Germinal center (tissue), 1 donor: Measurements from ENCODE around the gene SLC25A13.

ENCODE experiments used
- DNase-seq: peaks from one replicate; pipeline ENCODE4 v3.0.0; 2012; ENCODE audit warnings: mixed read lengths, low spot score

Gene SLC25A13

DNA sequence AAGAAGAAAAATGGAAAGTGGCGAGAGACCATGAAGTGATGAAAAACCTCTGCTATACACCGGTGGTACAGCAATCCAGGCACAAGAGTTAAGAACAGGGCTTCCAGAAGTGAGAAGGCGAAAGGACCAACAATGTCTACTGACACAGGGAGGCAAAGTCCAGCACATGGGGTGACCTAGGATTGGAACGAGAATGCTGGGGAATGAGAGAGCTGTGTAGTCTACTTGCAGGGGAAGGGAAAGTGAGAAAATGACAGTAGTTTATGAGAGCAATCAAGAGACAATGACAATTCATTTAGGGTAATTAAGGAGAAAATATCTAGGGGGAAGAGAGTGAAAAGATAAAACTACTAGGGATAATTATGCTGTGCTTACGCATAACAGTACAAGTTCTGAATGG, 169.2 kb downstream of the SLC25A13 start:
- DNase-seq: no peak

DNA sequence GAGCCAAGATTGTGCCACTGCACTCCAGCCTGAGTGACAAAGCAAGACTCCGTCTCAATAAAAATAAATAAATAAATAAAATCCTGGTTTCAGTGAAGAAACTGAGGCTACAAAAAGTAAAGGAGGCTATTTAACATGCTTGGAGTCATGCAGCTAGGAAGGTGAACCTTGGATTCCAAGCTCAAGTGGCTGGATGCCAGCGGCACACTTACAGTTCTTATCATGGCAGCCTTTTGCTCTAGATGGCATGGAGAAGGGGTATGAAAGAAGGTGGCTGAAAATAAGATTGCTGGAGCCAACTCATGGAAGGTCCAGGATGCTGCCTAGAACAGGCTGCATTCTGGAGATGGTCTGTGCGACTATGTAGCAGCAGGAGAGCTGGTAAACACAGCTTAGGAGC, 170.0 kb downstream of the SLC25A13 start:
- DNase-seq: no peak

DNA sequence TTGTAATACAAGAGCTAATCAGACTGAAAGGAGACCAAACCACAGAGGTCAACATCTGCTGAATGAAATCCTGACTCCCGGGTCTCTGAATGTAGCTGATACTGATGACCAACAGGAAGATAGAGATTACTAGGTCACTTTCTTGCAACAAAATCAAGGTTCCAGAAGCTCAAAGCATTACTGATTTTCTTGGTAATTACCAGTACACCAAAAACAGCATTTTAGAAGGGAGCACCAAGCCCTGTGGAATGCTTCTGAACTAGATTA, 177.7 kb downstream of the SLC25A13 start:
- no peak for DNase-seq

DNA sequence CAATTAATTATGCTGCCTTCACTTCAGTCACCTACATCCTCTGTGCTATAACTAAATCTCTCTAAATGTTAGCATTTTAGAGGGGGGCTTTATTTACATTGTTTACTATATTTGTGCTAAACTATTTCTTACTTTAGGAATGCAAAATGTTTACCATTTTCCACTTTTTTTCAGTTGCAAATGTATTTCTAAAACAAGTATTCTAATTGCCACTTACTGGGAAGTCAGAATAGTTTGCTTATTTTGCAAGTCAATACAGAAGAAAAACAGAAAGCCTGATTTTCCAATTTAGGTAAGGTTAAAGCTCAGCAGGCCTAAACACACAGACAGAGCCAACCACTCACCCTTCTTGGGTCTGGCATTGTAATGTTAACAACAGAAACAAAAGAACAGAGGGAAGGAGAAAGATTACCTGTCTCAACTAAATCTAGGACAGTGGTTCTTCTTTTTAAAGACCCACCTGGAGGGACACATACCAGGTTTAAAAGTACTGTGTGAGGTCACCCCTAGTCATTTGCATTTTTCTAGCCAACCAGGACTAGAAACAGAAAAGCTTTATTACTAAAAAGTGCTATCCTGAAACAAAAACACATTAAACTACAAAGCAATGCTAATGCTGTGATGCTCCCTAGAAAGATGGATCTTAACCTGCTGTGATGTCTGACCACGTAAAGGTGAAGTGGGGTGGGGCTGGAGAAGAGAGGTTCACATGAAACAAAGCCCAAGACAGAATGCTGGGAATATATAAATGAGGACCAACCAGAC, 178.2 kb downstream of the SLC25A13 start:
- no peak for DNase-seq

DNA sequence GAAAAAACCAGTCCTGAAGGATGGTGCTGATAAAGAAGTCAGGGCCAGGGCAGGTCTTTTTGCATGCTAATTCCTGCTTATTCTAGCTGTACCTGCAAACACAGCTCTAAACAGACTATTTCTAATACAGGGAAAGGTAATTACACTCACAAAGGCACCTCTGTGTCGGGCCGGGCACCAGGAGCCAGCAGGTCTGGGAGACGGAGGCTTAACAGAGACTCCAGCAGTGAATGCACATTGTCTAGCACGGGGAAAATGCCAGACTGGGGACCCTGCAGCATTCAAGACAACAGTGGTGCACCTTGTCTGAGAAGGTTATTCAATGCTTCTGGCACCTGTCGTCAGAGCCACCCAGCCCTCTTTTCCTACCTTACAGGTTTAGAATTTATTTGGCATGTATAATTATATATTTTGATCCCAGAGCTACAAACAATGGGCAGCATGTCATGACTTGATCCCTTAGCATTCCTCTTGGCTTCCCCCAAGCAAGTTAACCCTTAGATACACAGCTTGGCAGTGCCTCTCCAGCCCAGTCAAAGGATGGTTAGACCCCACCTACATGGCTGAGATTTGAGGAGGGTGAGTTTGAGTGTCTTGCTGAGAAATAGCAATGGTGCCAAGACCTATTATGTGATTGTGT, 185.2 kb downstream of the SLC25A13 start:
- no peak for DNase-seq

DNA sequence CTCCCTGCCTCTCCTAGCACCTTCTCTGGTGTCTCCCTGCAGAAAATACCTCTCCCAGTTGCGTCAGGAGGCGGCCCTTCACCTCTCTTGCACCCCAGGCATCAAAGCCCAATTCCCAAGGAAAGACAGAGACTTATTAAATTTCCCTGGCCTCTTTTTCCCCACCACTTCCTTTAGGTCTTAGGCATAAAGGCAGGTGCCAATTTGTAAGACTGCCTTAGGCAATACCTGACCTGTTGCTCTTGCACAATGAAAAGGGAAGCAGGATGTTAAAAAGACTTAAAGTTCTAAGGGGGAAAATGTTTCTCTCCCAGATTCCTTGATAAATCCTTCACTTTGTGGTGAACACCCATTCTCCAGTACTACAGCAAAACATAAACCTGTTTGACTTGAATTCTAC, 186.7 kb downstream of the SLC25A13 start:
- DNase-seq: no peak

DNA sequence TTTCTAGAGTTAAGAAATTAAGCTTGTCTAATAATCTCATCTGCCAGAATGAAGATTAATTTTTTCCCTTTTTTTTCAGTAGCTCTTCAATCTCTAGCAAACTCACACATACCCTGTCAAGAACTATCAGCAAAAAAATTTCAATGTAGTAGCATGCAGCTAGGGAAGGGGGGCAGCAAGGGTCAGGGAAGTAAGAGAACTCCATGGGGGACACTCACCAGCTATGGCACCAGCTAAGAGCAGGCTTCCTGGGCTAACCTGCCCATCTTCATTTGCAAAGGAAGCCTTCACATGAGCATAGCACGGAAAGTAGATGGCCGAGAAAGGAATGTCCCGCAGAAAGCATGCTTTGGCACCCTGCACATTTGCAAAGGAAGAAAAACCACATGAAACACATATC, 190.4 kb downstream of the SLC25A13 start:
- no peak for DNase-seq

DNA sequence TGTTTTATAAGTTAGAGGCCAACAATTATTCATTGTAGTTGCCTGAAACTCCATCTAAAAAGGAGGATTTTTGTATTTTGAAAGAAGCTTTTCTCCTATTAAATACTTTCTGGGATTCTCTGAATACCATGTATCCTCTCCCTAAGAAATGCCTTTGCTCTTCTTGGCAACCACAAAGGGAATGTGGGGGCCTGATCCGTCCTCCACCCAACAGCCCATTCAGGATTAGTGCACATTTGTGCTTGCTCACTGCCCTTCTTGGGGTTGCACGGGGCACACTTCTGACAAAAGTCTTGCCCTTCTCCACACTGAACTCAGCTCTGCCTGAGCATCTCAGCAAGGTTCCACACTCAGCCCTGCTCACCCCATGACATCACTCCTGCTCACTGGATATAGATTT, 194.2 kb downstream of the SLC25A13 start:
- DNase-seq: no peak

DNA sequence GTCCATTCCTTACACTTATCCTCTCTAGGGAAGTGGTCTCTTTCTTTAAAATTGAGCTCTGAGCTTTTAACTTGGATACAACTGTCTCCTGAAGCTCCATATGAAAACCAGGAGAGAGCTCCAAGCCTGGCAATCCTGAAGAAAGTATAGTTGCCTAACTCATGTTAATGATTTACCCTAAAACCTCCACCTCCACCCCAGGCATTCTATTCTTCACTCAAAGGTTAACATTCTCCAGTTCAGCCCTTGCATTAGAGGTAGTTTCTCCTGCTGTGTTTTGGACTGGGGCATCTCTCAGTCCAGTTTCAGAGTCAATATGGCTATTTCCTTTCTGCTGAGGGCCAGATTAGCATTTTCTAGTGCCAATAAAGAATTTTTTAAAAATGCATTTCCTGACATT, 195.5 kb downstream of the SLC25A13 start:
- no peak for DNase-seq

DNA sequence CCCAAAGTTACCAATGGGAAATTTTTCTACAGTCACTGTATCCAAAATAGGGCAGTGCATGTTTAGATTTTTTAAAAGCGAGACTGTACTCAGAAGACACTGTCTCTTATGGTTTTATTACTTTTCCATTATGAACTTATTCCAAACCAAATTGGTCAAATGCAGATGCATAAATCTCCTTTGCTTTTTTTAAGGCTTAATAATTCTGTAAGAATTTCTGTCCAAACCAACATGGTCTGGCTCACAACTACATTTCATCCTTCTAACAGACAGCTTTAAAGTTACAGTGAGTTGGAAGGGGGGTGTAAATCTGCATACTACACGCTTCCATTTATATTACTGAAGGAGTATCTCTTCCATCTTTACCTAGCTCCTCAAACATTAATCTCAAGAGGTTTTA, 199.2 kb downstream of the SLC25A13 start:
- DNase-seq: no peak

DNA sequence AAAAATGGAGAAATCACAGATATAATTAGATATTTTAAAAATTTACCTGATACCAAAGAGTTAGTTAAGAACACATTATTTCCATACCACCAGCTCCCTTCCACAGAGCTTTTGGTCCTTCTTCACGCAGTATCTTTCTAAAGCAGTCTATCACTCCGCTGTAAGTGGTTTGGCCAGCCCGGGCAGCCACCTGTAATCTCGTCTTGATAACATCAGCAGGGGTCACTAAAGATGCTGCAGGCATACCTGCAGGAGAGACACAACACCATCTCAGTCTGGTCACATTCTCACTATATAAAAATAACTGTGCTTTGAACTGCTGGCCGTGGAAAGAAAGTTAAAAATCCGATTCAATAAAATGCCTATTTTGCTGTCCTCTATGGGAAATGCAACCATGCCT, 200.1 kb downstream of the SLC25A13 start:
- no peak for DNase-seq

DNA sequence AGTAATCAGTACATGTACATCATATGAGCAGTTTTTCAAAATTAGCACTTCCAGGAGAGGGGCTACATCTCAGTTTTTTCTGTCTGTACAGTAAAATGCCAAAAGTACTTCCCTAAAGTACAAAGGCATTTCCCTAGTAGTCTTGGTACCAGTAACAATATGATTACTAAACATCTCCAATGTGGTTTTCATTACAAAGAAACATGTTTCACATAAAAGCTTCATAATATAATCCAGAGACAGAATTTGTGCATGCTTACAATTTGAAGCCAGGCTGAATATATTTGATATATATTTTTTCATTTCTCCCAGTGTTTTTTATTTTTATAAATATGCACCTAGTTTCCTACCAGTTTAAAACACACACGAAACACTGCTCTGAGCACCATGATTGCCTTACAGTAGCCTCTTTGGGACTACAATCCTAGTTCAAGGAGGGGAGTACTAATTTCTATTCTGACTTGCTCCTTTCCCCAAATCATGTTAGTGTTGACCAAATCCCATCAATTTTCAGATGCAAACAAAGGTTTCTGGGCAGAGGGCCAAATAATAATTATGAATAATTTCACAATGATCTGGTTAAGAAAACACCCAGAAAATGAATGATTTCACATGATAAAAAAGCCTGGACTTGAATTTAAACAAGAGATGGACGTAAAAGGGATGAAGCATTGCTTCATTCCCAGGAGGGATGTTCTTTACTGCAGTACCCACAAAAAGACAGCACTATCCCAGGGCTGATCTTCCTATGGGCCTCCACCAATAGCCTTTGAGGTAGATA, 201.3 kb downstream of the SLC25A13 start:
- DNase-seq: no peak

DNA sequence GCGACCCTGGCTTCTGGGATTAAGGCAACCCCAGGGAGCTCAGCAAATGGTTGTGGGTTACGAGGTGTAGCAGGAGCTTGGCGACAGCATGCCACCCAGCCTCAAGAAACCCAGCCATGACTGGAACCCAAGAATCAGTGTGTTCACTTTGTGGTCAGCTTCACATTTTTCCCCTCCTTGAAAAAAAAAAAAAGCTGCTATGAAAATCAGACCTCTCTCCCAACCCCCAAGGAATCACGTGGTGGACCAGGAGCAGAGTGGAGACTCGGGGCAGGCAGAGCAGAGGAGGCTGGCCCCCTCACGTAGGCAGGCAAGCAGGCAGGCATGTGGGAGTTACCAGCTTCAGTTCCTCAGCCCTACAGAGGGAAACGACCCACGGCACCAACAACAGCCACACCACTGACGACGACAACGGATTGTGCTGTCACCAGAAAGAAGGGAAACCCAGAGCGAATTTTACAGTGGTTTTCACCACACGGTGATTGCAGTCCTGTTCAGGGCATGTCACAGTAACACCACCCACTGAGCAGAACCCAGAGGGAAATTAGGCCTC, 203.4 kb downstream of the SLC25A13 start:
- no peak for DNase-seq

DNA sequence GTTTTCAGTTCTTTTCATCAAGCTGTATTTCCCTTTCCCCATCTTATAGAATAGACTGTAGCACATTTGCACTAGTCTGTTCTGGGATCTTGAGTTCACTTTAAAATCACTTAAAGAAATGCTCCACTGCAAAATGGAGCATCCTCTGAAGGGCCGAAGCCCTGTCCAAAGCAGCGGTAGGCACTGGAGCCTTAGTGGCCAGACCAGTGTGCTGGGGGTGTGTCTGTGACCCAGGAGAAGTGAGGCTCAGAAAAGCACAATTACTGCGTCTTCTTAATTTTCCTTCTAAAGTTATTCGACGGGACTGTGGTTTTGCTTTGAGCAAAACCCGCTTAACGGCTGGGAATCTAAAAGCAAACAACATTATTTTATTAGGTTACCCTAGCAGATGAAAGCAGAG, 205.7 kb downstream of the SLC25A13 start:
- no peak for DNase-seq

DNA sequence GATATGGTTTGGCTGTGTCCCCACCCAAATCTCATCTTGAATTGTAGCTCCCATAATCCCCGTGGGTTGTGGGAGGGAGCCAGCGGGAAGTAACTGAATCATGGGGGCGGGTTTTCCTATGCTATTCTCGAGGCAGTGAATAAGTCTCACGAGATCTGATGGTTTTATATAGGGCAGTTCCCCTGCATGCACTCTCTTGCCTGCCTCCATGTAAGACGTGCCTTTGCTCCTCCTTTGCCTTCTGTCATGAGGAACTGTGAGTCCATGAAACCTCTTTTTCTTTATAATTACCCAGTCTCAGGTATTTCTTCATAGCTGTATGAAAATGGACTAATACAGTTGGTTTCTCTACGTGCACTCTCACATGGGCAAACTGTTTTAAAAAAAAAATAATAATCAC, 207.7 kb downstream of the SLC25A13 start:
- DNase-seq: no peak

DNA sequence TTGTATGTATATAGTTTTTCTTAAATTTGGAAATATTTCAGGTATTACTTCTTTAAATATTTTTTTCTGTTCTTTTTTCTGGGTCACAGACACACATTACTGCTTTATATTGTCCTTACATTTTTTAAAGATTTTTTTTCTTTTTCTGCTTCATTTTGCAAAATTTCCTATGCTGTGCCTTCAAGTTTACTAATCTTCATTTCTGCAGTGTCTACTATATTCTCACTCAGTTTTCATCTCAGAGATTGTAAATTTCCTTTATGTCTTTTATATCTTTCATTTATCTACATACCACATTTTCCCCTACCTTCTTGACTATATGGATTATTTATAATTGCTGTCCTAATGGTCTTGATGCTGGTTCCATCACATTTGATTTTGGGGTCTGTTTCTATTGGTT, 210.5 kb downstream of the SLC25A13 start:
- no peak for DNase-seq

DNA sequence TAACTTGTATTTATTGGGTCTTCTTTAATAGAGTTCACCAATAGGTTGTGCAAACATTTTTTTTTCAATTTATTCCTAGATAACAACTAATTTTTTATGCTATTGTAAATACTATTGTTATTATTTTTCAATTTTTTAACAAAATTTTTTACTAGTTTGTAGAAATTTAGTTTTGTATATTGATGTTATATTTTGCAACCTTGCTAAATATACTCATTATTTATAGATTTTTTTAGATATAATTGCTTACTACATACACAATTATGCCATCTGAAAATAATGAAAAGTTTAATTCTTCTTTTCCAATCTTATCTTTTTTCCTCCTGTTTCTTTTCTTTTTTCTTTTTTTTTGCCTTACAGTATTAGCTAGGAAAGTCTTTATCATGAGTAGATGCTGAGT, 216.9 kb downstream of the SLC25A13 start:
- no peak for DNase-seq

DNA sequence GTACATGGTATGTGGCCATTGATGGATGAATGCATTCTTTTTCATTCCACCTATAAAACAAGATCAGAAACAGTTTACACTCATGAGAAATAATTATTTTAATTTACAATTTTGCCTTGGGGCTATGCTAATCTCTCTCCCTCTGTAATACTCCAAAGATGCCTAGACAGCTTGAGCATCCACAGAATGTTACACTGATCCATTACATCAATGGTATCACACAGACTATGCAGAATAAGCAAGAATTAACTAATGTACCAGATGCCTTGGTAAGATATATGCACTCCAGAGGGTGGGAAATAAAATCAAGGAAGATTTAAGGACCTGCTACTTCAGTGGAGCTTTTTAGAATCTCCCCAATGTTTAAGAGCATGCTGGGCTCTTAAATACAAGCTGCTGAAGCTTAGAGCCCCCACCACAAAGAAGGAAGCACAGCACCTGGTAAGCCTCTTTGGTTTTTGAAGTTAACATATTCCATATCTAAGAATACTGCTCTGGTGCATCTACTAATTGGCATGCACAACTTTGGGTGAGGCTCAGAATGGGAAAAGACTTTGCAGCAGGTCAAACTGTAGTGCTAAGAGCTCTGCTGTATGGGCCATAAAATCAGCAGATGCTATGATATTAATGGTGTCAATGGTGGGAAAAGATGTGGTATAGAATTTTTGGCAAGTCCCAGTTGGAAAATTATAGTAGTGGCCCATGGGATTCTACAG, 219.6 kb downstream of the SLC25A13 start:
- no peak for DNase-seq

DNA sequence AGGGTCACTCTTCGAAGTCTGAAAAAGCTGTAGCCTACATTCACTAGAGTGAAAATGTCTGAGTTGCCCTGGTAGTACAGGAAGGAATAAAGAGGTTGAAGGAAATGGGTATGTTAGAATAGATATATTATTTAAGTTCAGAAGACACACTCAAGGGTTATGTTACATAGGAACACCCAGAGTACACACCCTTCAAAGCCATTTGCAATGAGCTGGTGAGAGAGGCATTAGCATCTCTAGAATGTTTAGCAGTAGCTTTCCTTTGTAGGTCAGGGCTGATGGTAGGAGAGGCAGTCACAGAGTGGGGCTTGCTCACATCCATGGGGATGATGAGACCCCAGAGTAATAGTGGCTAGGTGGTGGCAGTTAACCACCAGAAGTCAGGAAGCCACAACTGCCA, 221.2 kb downstream of the SLC25A13 start:
- no peak for DNase-seq

DNA sequence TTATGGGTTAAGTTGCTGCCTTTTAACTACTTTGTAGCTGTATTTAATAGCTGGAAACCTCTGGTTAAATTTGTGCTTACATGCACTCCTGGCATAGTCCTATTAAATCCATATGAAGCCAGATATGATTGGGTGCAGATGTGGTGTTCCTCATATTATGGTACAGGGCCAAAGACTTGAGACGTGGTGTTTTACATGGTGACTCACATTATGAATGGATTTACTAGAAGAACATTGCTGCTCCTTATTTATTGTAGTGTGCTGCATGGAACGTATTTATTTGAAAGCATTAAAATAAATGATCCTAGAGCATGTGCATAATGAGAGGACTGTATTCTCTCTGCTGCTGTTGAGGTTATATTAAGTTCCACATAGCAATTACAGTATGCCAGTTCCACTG, 224.1 kb downstream of the SLC25A13 start:
- DNase-seq: no peak

DNA sequence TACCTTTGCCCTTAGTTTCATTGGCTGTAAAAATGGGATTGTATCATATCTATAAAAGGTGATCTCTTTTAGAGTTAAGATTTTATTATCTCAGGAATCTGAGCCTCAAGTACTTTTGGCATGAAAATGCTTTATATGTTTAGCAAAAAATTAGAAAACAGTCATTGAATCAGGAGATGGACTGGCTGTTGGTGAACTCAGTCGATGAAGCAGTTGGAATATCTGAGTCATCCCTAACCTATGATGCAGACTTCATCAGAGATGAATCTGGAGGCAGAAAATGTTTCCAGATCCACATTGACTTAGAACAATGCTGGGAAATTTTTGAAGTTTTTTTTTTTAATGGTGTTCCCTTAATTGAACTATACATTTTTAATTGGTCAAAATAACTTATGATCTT, 228.5 kb downstream of the SLC25A13 start:
- no peak for DNase-seq

DNA sequence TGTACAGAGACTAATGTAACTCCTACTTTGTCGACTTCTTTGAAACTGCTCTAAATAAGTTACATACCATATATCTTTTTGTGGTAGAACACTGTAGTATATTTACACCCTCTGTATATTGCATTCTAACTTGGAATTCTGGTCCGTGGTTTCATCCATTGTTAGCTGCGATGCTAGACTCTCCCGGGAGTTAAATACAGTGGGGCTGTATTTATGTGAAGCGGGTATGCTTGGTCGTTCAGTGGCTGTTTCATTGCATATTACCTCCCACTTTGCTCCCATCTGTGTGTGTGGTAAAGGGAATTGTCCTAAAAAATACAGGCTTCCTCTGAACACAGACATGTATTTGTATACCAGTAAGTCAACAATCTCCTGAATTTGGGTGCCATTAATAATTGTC, 231.1 kb downstream of the SLC25A13 start:
- DNase-seq: no peak

DNA sequence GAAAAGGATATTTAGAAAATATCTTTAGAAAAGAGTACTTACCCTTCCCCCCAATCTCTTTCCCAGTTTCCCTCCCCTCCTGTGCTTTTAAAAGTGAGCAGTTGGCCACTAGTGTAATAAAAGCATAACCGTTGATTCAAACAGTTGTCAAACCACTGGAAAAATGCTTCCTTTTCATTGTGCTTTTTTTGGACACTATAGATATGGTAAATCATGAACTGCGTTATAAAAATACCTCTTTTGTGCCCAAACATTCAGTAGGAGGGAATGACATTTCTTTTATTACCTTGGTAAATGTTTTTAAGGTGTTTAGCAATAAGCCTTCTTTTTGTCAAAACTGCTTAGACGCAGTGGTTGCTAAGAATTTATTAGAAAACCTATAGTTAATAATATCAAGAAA, 232.4 kb downstream of the SLC25A13 start:
- DNase-seq: no peak
